Measurements from ENCODE around the gene MID1.

MID1 gene

GRCh38 chrX:10612215-10612614, 8.2 kb downstream of the MID1 start:
- no peak overlapping the region for H2AFZ ChIP-seq (ENCODE audit: low read depth, low read length, severe bottlenecking)
- H3K4me2 ChIP-seq (ENCODE audit: low read depth, low read length, poor library complexity, severe bottlenecking), result no peak overlapping the region
- no peaks in the 10 kb centered on the region for H3F3A ChIP-seq (ENCODE audit: insufficient read depth)
- no peak overlapping the region for H3K27ac ChIP-seq (ENCODE audit: low read depth, low read length)
- H3K27me3 ChIP-seq (ENCODE audit: low read length), result no peaks in the 10 kb centered on the region
- H4K20me1 ChIP-seq (ENCODE audit: low read depth, low read length), result no peaks in the 10 kb centered on the region
- no peaks in the 10 kb centered on the region for H3K79me2 ChIP-seq (ENCODE audit: insufficient read depth, low read length)
- no peak for TF ChIP-seq EZH2phosphoT487 (conservative IDR thresholded peaks at IDR 0.05; ENCODE audit: low read length)
- TF ChIP-seq CTCF (IDR thresholded peaks at IDR 0.05; ENCODE audit: insufficient read depth, low read length, poor library complexity, severe bottlenecking), result no peak
- H3K9ac ChIP-seq (ENCODE audit: low read length), result no peak overlapping the region
- H3K9me2 ChIP-seq (replicated peaks; ENCODE audit: insufficient read depth, low read length), result no peaks in the 10 kb centered on the region
- H3K4me3 ChIP-seq (ENCODE audit: insufficient read depth, low read length, poor library complexity, severe bottlenecking), result no peak overlapping the region
- H3K36me3 ChIP-seq (ENCODE audit: low read length), result no peaks in the 10 kb centered on the region
- no peaks in the 10 kb centered on the region for H3K9me3 ChIP-seq (ENCODE audit: insufficient read depth, low read length)

- Histone ChIP-seq H3K9ac (ENCODE audit: low read length) (no peak overlapping the region), H3K79me2 (ENCODE audit: insufficient read depth, low read length) (no peaks in the 10 kb centered on the region)
These were observed 8.8 kb downstream of the MID1 start for GRCh38 chrX:10611441-10612090.

GRCh38 chrX:10608099-10608498, 12.3 kb downstream of the MID1 start:
- Histone ChIP-seq H4K20me1 (ENCODE audit: low read depth, low read length) (no peaks in the 10 kb centered on the region), H3K79me2 (ENCODE audit: insufficient read depth, low read length) (no peaks in the 10 kb centered on the region), H3K9me2 (replicated peaks; ENCODE audit: insufficient read depth, low read length) (no peaks in the 10 kb centered on the region), H3K36me3 (ENCODE audit: low read length) (no peaks in the 10 kb centered on the region), H3K27me3 (ENCODE audit: low read length) (no peaks in the 10 kb centered on the region), H3K27ac (ENCODE audit: low read depth, low read length) (no peak overlapping the region), H3F3A (ENCODE audit: insufficient read depth) (no peaks in the 10 kb centered on the region), H3K4me2 (ENCODE audit: low read depth, low read length, poor library complexity, severe bottlenecking) (no peak overlapping the region), H3K4me3 (ENCODE audit: insufficient read depth, low read length, poor library complexity, severe bottlenecking) (no peak overlapping the region), H3K9me3 (ENCODE audit: insufficient read depth, low read length) (no peaks in the 10 kb centered on the region), H2AFZ (ENCODE audit: low read depth, low read length, severe bottlenecking) (no peak overlapping the region), H3K9ac (ENCODE audit: low read length) (no peak overlapping the region)
- TF ChIP-seq CTCF (IDR thresholded peaks at IDR 0.05; ENCODE audit: insufficient read depth, low read length, poor library complexity, severe bottlenecking), result no peak
- TF ChIP-seq EZH2phosphoT487 (conservative IDR thresholded peaks at IDR 0.05; ENCODE audit: low read length), result no peak

More at GRCh38 chrX:10611441-10612090, 8.8 kb downstream of the MID1 start:
- Histone ChIP-seq H3K27ac (ENCODE audit: low read depth, low read length) (no peak overlapping the region), H2AFZ (ENCODE audit: low read depth, low read length, severe bottlenecking) (no peak overlapping the region), H3K4me2 (ENCODE audit: low read depth, low read length, poor library complexity, severe bottlenecking) (no peak overlapping the region), H3K4me3 (ENCODE audit: insufficient read depth, low read length, poor library complexity, severe bottlenecking) (no peak overlapping the region), H3K27me3 (ENCODE audit: low read length) (no peaks in the 10 kb centered on the region), H3K9me3 (ENCODE audit: insufficient read depth, low read length) (no peaks in the 10 kb centered on the region), H3F3A (ENCODE audit: insufficient read depth) (no peaks in the 10 kb centered on the region), H3K36me3 (ENCODE audit: low read length) (no peaks in the 10 kb centered on the region), H3K9me2 (replicated peaks; ENCODE audit: insufficient read depth, low read length) (no peaks in the 10 kb centered on the region), H4K20me1 (ENCODE audit: low read depth, low read length) (no peaks in the 10 kb centered on the region)
- no peak for TF ChIP-seq CTCF (IDR thresholded peaks at IDR 0.05; ENCODE audit: insufficient read depth, low read length, poor library complexity, severe bottlenecking)
- no peak for TF ChIP-seq EZH2phosphoT487 (conservative IDR thresholded peaks at IDR 0.05; ENCODE audit: low read length)

Measured in SU-DHL-6 (cell line).